C1 segment of cervical spinal cord (tissue), 14 donors: ENCODE measurements around the gene TBKBP1.
"Not testable (repeated sequence)": the region's sequence is repeated elsewhere in the genome, so short reads cannot be mapped to it uniquely, and the experiment has no call there.

Source experiments
- DNase-seq, 14 donors: peaks; one replicate each; lab custom pipeline; 2025; lab: John Stamatoyannopoulos, UW

Gene TBKBP1

DNA sequence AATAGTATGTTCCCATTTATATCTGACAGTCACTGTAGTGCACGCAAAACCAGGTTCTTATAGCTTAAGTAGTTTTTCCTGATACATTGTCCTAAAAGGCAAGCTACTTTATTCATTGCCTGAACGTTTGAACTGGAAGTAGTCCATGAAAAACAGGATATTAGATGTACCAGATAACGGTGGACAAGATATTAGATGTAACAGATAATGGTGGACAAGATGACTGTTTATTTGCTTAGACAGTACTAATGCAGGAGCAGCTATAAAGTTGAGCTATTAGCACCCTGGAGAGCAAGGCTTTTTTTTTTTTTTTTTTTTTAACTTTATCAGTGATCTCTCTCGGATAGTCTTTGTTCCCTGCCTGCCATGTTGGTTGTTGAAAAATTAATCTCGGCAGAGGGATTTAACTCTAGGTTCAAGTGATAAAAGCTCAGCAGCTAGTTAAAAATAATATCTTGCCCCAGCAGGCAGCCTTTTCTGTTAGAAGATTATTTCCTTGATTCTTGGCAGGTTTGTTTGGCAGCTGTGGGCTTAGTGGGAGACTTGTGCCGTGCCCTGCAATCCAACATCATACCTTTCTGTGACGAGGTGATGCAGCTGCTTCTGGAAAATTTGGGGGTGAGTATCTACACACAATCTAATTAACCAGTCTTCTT, 17.3 kb upstream of the TBKBP1 start:
- no peak for DNase-seq

- DNase-seq = no peak
These were observed 15.8 kb upstream of the TBKBP1 start for GRCh38 chr17:47678196-47678595.

DNA sequence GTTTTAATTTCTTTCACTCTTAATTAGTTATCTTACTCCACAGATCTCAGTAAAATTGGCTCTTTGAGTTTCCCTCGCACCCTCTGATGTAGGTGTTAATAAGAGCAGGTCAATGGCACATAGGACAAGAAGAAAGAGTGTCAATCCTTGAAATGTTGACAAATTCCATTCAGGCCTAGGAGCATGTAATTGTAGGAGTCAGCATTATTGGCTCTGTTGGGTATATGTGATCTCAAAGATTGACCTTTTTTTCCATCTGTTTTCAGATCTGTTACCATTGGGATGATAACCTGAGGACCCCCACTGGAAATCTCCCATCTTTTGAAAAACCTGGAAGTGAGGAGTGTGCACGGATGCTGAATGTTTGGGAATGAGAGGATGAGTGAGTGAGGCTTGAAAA, 11.8 kb upstream of the TBKBP1 start:
- no peak for DNase-seq

DNA sequence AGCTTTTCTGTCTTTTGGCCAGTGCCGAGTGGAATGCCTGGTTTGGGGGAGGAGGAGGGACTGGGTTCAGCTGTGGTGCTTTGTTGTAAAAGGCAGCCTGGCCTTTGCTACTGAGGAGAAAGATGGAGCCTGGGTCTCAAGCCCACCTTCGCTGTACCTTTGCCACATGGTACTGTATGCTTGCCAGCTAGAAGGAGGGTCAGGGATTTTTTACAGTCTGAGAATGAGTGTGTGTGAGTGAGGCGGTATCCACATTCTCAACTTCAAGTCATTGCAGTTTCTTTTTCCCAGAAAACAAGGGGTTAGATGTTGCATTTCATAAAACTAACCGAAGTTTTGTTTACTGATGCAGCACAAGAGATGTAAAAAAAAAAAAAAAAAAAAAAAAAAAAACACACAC, 11.2 kb upstream of the TBKBP1 start:
- not testable (repeated sequence) for DNase-seq

GRCh38 chr17:47684025-47684424, 9.9 kb upstream of the TBKBP1 start:
- no peak for DNase-seq

GRCh38 chr17:47684535-47685193, 9.3 kb upstream of the TBKBP1 start:
- no peak for DNase-seq

GRCh38 chr17:47685556-47686275, 8.2 kb upstream of the TBKBP1 start:
- DNase-seq = no peak

GRCh38 chr17:47686276-47686635, 7.7 kb upstream of the TBKBP1 start:
- DNase-seq = no peak

DNA sequence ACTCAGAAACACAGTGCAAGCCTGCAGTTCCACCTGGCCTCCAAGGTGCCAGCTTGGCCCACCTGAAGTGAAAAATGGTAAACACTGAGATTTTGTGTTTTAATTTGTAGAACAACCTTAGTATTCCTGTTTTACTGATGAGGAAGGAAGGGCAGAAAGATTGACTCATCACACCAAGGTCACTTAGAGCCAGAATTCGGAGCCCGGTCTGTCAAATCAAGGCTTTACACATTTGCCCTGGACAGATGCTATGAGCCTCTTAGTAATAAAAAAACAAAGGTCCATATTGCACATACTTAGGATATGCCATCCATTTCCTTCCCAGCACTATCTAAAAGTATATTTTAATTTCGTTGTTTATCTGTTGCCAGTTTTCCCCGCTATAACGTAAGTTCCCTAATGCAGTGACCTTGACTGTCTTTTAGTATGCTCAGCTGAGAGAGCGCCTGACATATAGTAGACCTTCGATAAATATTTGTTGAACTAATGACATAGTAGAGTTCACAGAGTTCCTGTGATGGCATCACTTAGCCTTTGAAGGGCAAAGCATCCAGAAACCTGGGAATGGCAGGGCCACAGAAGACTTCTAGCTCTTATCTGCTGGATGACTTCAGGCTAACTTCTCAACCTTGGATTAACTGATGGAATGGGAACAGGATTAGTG, 7.2 kb upstream of the TBKBP1 start:
- no peak for DNase-seq

DNA sequence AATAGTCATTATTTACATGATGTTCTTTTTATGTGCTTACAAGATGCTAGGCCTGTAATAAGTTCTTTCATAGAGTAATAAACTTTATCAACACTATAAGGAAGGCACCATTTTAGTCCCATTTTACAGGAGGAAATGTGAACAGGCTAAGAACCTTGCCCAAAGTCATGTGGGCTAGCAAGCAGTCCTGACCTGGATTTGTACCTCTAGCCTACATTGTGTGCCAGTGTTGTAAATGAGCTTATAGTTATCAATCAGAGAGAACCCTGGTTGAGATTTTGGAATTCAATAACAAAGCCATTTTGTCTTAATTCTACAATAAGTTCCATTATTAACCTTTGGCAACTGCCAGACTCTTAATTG, 6.7 kb upstream of the TBKBP1 start:
- no peak for DNase-seq

DNA sequence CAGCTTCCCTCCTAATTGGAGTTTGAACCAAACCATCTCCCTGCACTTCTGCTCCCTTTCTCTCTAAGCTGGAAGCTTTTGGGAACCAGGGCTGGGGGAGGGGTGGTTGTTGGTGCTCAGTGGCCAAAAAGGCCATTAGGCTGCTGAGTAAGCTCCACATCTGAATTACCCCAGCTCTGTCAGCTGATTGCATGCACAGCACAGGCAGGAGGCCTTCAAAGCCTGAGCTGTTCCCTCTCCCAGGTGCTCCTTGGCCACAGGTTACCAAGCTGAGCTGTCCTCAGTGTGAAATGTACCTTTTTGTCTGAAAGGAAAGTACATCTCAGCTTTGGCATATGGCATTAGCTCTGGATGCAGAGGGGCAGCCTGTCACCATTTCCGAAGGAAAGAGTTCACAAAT, 6.2 kb upstream of the TBKBP1 start:
- peak in 3 of 14 donors; percentile 17 to 51 (median 30) for DNase-seq

DNA sequence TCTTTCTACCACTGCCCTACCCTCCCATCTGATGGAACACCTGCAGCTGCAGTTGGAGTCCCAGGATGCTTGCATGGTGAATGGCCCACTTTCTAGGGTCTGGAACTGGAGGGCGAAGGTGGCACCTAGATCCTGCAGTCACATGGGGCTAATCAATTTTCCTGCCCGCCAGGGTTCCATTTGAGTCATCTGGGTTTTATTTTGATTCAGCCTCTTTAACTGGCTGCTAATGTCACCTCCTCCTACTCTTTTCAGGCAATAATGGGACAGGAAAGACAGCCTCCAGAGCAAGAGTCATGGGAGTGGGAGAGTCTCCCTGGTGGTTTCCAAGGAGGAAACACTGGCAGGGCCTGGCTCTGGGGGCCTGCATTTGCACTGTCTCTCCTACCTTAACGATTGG, 3.8 kb upstream of the TBKBP1 start:
- DNase-seq = no peak

DNA sequence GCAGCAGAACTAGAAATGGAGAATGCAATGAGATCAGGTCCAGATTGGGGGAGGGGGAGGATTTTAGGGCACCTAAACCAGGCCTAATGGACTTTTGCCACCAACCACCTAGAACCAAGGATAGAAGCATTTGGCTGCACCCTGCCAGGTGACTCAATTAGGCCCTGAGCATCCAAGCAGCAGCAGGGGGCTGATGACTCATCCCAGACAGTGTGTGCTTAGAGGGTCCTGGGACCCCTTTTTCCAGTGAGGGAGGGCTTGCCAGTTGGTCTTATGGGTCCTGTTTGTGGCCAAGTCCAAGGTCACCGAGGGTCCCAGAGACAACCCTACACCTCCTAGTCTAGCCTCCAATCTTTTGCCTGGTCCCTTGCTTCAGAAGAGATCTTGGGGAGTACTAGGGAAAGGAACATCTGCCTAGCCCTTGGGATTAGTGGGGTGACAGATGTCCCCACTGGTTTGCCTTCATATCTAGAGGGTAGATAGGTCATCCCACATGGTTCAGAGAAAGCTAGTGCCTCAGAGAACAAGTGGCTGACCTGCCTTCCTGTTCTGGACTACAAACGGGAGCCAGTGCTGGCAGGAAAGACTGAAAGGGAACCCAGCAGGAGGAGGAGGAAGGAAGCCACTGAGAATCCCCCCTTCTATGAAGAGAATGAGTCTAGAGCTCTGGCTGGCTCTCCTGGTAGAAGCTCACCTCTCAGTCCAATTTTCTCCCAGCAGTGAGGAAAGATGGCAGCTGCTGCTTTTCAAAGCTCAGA, 1.6 kb upstream of the TBKBP1 start:
- no peak for DNase-seq

DNA sequence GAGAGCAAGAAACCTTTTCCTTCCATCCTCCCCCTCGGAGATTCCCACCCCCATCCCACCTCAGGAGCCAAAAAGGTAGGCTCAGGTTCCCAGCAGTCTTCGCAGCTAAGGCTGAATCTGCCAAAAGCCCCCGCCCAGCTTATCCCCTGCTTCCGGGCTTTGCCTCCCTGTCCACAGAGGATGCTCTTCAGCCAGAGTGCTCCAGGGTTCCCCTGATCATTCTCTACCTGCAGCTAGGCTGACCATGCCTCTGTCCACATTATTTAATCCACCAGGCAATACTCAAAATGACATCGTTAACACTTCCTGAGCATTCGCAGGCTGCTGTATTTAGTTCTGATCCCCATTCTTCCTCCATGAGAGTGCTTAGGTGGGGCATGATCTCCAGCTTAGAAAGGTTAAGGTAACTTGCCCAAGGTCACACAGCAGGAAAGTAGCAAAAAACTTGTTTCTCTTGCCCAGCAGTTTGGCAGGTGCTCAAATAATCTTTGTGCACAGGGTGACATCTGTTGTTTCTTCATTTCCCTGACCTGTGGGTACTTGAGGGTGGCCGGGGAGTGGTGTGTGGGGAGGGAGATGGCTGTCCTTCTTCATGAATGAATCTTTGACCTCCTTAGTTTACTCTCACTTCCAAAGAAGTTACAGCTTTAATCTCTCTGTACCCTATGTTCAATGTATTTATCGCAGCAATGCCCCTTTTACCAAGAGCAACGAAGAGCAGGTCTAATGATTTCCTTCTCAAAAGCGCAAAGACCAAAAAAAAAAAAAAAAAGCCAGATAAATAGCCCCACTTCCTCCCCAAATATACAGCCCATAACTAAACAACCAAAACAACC, 848 bp upstream of the TBKBP1 start:
- DNase-seq = no peak

GRCh38 chr17:47694581-47695428, 844 bp downstream of the TBKBP1 start:
- DNase-seq = peak in 5 of 14 donors; percentile 12 to 62 (median 53)

DNA sequence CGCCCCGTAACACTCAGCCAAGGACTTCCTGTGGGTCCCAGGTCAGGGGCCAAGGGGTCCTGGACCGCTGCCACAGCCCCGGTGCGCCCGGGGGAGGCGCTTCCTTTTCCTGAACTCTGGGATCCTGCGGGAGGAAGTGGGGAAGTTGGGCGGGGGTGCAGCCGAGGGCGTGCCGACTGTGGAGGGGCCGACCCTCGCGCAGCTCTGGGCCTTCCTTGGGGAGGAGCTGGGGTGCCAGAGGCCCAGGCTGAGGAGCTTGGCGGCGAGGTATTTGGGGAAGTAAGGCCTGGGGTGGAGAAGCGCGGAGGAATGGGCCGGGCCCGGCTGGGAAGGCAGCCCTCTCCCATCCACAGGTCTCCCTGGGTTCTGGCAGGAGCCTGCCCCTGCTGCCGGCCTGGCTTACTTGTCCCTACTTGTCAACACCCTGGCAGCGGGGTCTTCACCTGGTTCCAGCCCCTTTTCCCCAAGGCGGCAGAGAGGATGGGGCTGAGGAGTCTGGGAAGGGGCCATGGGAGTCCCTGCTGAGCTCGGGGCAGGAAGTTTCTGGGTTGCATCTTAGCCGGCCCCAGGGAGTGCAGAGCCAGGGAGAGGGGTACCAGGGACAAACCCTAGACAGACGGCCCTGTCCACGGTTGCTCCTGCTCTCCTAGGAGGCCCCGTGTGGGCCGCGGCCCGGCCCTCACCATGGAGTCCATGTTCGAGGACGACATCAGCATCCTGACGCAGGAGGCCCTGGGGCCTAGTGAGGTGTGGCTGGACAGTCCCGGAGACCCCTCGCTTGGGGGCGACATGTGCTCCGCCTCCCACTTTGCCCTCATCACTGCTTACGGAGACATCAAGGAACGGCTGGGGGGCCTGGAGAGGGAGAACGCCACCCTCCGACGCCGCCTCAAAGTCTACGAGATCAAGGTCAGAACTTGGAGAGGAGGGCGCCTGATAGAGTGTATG, 1.7 kb downstream of the TBKBP1 start:
- DNase-seq = no peak

- DNase-seq = no peak
These were observed 3.0 kb downstream of the TBKBP1 start for GRCh38 chr17:47696717-47697642.
